A673 (cell line): ENCODE results near the gene DAB1.

Source experiments
- CTCF ChIP-seq: fragments of 300-800, 200-600 bp; sonication (generic); conservative IDR thresholded peaks from 2 replicates; pipeline ENCODE4 v1.5.1; 2017; ENCODE audit warnings: low read depth, mild to moderate bottlenecking, antibody characterized with exemption, low read length, moderate library complexity, mixed read lengths
- EZH2 ChIP-seq: fragments of 200-600 bp; sonication (generic); IDR thresholded peaks from 2 replicates; pipeline ENCODE4 v1.6.1; 2017; ENCODE audit warnings: borderline replicate concordance, low read depth, mild to moderate bottlenecking, mixed read lengths, antibody characterized with exemption, low read length; ENCODE audit not compliant: poor library complexity, severe bottlenecking

- TF ChIP-seq CTCF (no peak), EZH2 (no peak)
Observed at GRCh38 chr1:56953386-56953785, 470.5 kb downstream of the DAB1 start.
